DOHH2 (cell line): ENCODE data around the gene GNB3.

Source experiments
- H3F3A ChIP-seq: fragments of 200-600 bp; sonication (generic), shearing (Covaris generic); 2 replicates; pipeline ENCODE4 v1.6.0; 2016; ENCODE audit warnings: antibody characterized with exemption, mild to moderate bottlenecking; ENCODE audit not compliant: control insufficient read depth, insufficient read depth
- H3K27ac ChIP-seq: fragments of 200-600 bp; sonication (generic); 2 replicates; pipeline ENCODE4 v1.5.1; 2014; ENCODE audit warnings: low read depth, mild to moderate bottlenecking, low read length, moderate library complexity
- H3K27me3 ChIP-seq: fragments of 200-600 bp; sonication (generic); 2 replicates; pipeline ENCODE4 v1.6.1; 2014; ENCODE audit warnings: mild to moderate bottlenecking, low read length, mixed read lengths; ENCODE audit not compliant: control insufficient read depth
- H3K36me3 ChIP-seq: fragments of 200-600 bp; sonication (generic); 2 replicates; pipeline ENCODE4 v1.6.1; 2014; ENCODE audit warnings: mild to moderate bottlenecking, low read length, moderate library complexity, mixed read lengths; ENCODE audit not compliant: control insufficient read depth
- H3K4me1 ChIP-seq: fragments of 200-600 bp; sonication (generic); 2 replicates; pipeline ENCODE4 v1.6.1; 2014; ENCODE audit warnings: mild to moderate bottlenecking, low read length, mixed read lengths; ENCODE audit not compliant: control insufficient read depth
- H3K4me2 ChIP-seq: fragments of 200-600 bp; sonication (generic); 2 replicates; pipeline ENCODE4 v1.6.0; 2014; ENCODE audit warnings: mild to moderate bottlenecking, low read length, moderate library complexity
- H3K4me3 ChIP-seq: fragments of 200-600 bp; sonication (generic); 2 replicates; pipeline ENCODE4 v1.5.1; 2014; ENCODE audit warnings: mild to moderate bottlenecking, low read length, mixed read lengths
- H3K79me2 ChIP-seq: fragments of 200-600 bp; sonication (generic); 2 replicates; pipeline ENCODE4 v1.6.1; 2014; ENCODE audit warnings: mild to moderate bottlenecking, low read length, mixed read lengths; ENCODE audit not compliant: control insufficient read depth
- H3K9me2 ChIP-seq: fragments of 200-600 bp; sonication (generic); replicated peaks from 2 replicates; pipeline ENCODE4 v1.6.1; 2014; ENCODE audit warnings: mild to moderate bottlenecking, low read length, mixed read lengths; ENCODE audit not compliant: control insufficient read depth
- H3K9me3 ChIP-seq: fragments of 200-600 bp; sonication (generic); 2 replicates; pipeline ENCODE4 v1.6.1; 2014; ENCODE audit warnings: antibody characterized with exemption, low read length, mixed read lengths; ENCODE audit not compliant: control insufficient read depth, insufficient read depth
- H4K20me1 ChIP-seq: fragments of 200-600 bp; sonication (generic); 2 replicates; pipeline ENCODE4 v1.6.0; 2014; ENCODE audit warnings: low read depth, mild to moderate bottlenecking, antibody characterized with exemption, low read length, moderate library complexity; ENCODE audit not compliant: control insufficient read depth, insufficient read depth
- CTCF ChIP-seq: fragments of 200-600 bp; sonication (generic); IDR thresholded peaks from one replicate; pipeline ENCODE4 v1.5.1; 2014; ENCODE audit warnings: antibody characterized with exemption, mild to moderate bottlenecking, low read depth, low read length; ENCODE audit not compliant: poor library complexity, severe bottlenecking
- EZH2phosphoT487 ChIP-seq: fragments of 200-600 bp; sonication (generic); IDR thresholded peaks from 2 replicates; pipeline ENCODE4 v1.6.1; 2017; ENCODE audit warnings: borderline replicate concordance, mild to moderate bottlenecking, antibody characterized with exemption, low read length, moderate library complexity, mixed read lengths

Gene GNB3

GRCh38 chr12:6854036-6854435 is 13.3 kb downstream of the GNB3 start:
- H3K9me3 ChIP-seq: no peaks in the 10 kb centered on the region
- H3K4me3 ChIP-seq: no peak overlapping the region
- no peaks in the 10 kb centered on the region for H4K20me1 ChIP-seq
- H3K79me2 ChIP-seq: peaks cover 49% of the 10 kb centered on the region
- no peaks in the 10 kb centered on the region; the same call in 1 of the 2 replicates for H3F3A ChIP-seq
- H3K27ac ChIP-seq: no peak overlapping the region
- H3K4me1 ChIP-seq: peaks cover 30% of the 10 kb centered on the region
- peaks cover 73% of the 10 kb centered on the region for H3K36me3 ChIP-seq
- TF ChIP-seq EZH2phosphoT487 (no peak), CTCF (no peak)
- H3K9me2 ChIP-seq: no peaks in the 10 kb centered on the region
- no peak overlapping the region; the same call in 1 of the 2 replicates for H3K4me2 ChIP-seq
- no peaks in the 10 kb centered on the region for H3K27me3 ChIP-seq

DNA sequence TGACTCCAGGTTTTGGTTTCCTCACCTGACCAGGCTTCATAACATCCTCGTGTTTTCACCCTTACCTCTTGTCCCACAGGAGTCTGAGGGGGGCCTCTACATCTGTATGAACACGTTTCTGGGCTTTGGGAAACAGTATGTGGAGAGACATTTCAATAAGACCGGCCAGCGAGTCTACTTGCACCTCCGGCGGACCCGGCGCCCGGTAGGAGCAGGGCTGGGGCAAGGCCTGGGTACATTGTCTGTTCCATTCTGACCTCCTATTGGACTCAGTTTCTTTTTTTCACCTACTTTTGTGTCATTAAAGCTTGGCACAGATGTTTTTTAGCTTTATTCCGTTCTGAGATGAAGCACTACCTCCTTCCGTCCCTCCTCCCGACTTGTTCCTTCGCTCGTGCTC is 14.6 kb downstream of the GNB3 start:
- no peaks in the 10 kb centered on the region for H3K9me3 ChIP-seq
- peaks cover 70% of the 10 kb centered on the region for H3K36me3 ChIP-seq

GRCh38 chr12:6858799-6859198 is 18.1 kb downstream of the GNB3 start:
- Histone ChIP-seq H3K79me2 (peaks cover 16% of the 10 kb centered on the region), H3K4me3 (no peak overlapping the region), H4K20me1 (no peaks in the 10 kb centered on the region), H3K9me2 (no peaks in the 10 kb centered on the region), H3K4me1 (peaks cover 4% of the 10 kb centered on the region), H3K27me3 (no peaks in the 10 kb centered on the region), H3K9me3 (no peaks in the 10 kb centered on the region), H3K27ac (no peak overlapping the region), H3K4me2 (no peak overlapping the region), H3F3A (no peaks in the 10 kb centered on the region), H3K36me3 (peaks cover 89% of the 10 kb centered on the region)
- TF ChIP-seq EZH2phosphoT487 (no peak), CTCF (no peak)

More for the DNA sequence above, 14.6 kb downstream of the GNB3 start:
- Histone ChIP-seq H3K27me3 (no peaks in the 10 kb centered on the region), H3K27ac (no peak overlapping the region), H3K4me1 (peaks cover 17% of the 10 kb centered on the region), H3K4me2 (no peak overlapping the region), H3F3A (no peaks in the 10 kb centered on the region; the same call in 1 of the 2 replicates), H3K4me3 (no peak overlapping the region), H3K79me2 (peaks cover 37% of the 10 kb centered on the region), H3K9me2 (no peaks in the 10 kb centered on the region), H4K20me1 (no peaks in the 10 kb centered on the region)
- no peak for TF ChIP-seq CTCF
- no peak for TF ChIP-seq EZH2phosphoT487
